ENCODE data around the gene PEMT.

DNA sequence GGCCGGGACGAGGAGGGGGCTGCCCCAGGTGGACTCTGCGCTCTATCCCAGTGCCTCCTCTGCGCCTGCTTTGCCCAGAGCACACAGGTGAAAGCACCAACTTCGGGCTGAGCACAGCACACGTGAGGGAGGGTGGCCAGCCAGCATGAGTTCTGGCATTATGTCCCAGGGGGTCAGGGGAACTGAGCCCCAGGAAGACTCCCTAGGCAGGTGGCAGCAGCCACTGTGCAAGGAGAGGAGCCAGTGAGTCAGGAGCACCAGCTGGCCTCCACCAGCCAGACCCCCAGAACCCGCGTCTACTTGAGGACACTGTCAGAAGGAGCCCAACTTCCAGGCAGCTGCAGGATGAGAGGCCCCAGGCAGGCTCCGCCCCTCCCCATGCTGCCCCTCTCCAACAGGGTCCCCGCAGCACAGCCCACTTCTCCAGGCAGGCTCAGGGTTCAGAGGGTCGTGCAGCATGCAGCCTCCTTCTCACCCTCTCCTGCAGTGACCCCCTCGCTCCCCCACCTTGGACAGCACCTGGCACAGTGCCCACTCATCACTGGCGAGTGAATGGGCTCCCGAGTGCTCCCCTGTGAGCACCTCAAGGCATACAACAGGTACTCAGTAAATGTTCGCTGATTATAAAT, 51.1 kb downstream of the PEMT start:
- no peak for TF ChIP-seq ATF1 (CRISPR knock-in tag; IDR thresholded peaks at IDR 0.05)
- TF ChIP-seq, protein P1, sequence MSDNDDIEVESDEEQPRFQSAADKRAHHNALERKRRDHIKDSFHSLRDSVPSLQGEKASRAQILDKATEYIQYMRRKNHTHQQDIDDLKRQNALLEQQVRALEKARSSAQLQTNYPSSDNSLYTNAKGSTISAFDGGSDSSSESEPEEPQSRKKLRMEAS (CRISPR knock-in tag; IDR thresholded peaks at IDR 0.05): no peak
- no peak for TF ChIP-seq SMAD3 (CRISPR knock-in tag; IDR thresholded peaks at IDR 0.05; ENCODE audit: borderline replicate concordance)
- TF ChIP-seq, protein P2, sequence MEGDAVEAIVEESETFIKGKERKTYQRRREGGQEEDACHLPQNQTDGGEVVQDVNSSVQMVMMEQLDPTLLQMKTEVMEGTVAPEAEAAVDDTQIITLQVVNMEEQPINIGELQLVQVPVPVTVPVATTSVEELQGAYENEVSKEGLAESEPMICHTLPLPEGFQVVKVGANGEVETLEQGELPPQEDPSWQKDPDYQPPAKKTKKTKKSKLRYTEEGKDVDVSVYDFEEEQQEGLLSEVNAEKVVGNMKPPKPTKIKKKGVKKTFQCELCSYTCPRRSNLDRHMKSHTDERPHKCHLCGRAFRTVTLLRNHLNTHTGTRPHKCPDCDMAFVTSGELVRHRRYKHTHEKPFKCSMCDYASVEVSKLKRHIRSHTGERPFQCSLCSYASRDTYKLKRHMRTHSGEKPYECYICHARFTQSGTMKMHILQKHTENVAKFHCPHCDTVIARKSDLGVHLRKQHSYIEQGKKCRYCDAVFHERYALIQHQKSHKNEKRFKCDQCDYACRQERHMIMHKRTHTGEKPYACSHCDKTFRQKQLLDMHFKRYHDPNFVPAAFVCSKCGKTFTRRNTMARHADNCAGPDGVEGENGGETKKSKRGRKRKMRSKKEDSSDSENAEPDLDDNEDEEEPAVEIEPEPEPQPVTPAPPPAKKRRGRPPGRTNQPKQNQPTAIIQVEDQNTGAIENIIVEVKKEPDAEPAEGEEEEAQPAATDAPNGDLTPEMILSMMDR (IDR thresholded peaks at IDR 0.05): no peak
- TF ChIP-seq, protein P3, sequence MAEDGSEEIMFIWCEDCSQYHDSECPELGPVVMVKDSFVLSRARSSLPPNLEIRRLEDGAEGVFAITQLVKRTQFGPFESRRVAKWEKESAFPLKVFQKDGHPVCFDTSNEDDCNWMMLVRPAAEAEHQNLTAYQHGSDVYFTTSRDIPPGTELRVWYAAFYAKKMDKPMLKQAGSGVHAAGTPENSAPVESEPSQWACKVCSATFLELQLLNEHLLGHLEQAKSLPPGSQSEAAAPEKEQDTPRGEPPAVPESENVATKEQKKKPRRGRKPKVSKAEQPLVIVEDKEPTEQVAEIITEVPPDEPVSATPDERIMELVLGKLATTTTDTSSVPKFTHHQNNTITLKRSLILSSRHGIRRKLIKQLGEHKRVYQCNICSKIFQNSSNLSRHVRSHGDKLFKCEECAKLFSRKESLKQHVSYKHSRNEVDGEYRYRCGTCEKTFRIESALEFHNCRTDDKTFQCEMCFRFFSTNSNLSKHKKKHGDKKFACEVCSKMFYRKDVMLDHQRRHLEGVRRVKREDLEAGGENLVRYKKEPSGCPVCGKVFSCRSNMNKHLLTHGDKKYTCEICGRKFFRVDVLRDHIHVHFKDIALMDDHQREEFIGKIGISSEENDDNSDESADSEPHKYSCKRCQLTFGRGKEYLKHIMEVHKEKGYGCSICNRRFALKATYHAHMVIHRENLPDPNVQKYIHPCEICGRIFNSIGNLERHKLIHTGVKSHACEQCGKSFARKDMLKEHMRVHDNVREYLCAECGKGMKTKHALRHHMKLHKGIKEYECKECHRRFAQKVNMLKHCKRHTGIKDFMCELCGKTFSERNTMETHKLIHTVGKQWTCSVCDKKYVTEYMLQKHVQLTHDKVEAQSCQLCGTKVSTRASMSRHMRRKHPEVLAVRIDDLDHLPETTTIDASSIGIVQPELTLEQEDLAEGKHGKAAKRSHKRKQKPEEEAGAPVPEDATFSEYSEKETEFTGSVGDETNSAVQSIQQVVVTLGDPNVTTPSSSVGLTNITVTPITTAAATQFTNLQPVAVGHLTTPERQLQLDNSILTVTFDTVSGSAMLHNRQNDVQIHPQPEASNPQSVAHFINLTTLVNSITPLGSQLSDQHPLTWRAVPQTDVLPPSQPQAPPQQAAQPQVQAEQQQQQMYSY (CRISPR knock-in tag; IDR thresholded peaks at IDR 0.05): no peak
- TF ChIP-seq NFYB (CRISPR knock-in tag; conservative IDR thresholded peaks at IDR 0.05; ENCODE audit: low read depth): no peak
- no peak for TF ChIP-seq RELA (CRISPR knock-in tag; IDR thresholded peaks at IDR 0.05; ENCODE audit: borderline replicate concordance)
- TF ChIP-seq, protein P4, sequence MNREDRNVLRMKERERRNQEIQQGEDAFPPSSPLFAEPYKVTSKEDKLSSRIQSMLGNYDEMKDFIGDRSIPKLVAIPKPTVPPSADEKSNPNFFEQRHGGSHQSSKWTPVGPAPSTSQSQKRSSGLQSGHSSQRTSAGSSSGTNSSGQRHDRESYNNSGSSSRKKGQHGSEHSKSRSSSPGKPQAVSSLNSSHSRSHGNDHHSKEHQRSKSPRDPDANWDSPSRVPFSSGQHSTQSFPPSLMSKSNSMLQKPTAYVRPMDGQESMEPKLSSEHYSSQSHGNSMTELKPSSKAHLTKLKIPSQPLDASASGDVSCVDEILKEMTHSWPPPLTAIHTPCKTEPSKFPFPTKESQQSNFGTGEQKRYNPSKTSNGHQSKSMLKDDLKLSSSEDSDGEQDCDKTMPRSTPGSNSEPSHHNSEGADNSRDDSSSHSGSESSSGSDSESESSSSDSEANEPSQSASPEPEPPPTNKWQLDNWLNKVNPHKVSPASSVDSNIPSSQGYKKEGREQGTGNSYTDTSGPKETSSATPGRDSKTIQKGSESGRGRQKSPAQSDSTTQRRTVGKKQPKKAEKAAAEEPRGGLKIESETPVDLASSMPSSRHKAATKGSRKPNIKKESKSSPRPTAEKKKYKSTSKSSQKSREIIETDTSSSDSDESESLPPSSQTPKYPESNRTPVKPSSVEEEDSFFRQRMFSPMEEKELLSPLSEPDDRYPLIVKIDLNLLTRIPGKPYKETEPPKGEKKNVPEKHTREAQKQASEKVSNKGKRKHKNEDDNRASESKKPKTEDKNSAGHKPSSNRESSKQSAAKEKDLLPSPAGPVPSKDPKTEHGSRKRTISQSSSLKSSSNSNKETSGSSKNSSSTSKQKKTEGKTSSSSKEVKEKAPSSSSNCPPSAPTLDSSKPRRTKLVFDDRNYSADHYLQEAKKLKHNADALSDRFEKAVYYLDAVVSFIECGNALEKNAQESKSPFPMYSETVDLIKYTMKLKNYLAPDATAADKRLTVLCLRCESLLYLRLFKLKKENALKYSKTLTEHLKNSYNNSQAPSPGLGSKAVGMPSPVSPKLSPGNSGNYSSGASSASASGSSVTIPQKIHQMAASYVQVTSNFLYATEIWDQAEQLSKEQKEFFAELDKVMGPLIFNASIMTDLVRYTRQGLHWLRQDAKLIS (CRISPR knock-in tag; IDR thresholded peaks at IDR 0.05; ENCODE audit: borderline replicate concordance): no peak
- no peak for TF ChIP-seq NR3C1 (CRISPR knock-in tag; conservative IDR thresholded peaks at IDR 0.05; ENCODE audit: low read depth)
- TF ChIP-seq, protein P5, sequence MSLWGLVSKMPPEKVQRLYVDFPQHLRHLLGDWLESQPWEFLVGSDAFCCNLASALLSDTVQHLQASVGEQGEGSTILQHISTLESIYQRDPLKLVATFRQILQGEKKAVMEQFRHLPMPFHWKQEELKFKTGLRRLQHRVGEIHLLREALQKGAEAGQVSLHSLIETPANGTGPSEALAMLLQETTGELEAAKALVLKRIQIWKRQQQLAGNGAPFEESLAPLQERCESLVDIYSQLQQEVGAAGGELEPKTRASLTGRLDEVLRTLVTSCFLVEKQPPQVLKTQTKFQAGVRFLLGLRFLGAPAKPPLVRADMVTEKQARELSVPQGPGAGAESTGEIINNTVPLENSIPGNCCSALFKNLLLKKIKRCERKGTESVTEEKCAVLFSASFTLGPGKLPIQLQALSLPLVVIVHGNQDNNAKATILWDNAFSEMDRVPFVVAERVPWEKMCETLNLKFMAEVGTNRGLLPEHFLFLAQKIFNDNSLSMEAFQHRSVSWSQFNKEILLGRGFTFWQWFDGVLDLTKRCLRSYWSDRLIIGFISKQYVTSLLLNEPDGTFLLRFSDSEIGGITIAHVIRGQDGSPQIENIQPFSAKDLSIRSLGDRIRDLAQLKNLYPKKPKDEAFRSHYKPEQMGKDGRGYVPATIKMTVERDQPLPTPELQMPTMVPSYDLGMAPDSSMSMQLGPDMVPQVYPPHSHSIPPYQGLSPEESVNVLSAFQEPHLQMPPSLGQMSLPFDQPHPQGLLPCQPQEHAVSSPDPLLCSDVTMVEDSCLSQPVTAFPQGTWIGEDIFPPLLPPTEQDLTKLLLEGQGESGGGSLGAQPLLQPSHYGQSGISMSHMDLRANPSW (CRISPR knock-in tag; conservative IDR thresholded peaks at IDR 0.05; ENCODE audit: low read depth): no peak
- no peak for TF ChIP-seq CREB1 (CRISPR knock-in tag; IDR thresholded peaks at IDR 0.05)

All from WTC11 (cell line).